CD4-positive, alpha-beta T cell treated with Interleukin-4 for 4 hours (primary cell): ENCODE results near the gene CDK16.

ENCODE experiments used
- DNase-seq: peaks from one replicate; pipeline ENCODE4 v3.0.0-alpha.2; 2020

Gene CDK16

GRCh38 chrX:47218280-47218919 lies at the start of gene CDK16:
CDK16 (plus strand) TSS chrX:47218681; CDS start chrX:47223558, 4,877 bp downstream.
- DNase-seq = peak; percentile 80

DNA sequence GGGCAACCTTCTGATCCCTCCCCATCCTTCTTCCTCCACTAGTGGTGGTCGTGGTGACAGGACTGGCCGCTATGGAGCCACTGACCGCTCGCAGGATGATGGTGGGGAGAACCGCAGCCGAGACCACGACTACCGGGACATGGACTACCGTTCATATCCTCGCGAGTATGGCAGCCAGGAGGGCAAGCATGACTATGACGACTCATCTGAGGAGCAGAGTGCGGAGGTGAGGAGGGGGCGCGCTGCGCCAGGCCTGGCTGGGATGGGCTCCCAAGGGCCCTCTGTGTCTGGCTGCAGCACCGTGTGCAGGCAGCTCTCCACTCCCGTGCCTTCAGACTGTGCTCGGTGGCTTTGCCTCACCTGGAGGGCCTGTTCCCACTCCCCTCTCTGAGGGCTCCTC lies 49.2 kb upstream of the CDK16 start:
- DNase-seq = no peak

DNA sequence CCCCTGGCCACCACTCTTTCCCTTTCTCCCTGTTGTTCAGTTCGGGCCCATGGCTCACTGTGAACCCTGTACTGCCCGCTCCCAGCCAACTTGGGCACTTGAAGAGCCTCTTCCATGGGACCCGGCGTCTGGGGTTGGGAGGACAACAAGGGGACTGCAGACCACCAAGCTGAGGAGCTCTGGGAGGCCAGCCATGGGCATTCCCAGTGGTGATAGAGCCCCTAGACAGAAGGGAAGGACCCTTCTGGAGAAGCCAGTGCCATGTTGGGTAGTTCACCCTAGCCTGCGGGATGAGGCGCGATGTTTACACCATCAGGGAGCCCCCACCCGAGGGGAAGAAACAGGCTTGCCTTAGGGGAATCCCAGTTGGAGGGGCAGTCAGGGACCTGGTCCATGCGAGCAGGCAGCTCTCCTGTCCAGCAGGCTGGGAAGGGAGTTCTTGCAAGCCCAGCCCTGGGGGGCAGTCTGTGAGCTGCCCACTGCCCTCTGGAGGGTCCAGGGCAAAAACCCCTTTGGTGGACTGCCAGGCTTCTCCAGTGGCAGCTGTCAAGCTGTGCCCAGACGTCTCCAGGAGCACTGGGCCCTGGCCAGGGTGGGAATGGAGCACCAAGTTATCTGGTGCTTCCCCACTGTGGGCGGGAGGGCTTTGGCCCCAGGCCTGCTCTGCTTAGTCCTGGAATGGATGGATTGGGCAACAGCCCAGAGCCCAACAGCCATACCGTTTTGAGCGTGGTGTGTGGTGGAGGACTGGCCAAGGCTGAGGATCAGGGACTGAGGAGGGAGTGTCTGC lies 48.6 kb upstream of the CDK16 start:
- no peak for DNase-seq

DNA sequence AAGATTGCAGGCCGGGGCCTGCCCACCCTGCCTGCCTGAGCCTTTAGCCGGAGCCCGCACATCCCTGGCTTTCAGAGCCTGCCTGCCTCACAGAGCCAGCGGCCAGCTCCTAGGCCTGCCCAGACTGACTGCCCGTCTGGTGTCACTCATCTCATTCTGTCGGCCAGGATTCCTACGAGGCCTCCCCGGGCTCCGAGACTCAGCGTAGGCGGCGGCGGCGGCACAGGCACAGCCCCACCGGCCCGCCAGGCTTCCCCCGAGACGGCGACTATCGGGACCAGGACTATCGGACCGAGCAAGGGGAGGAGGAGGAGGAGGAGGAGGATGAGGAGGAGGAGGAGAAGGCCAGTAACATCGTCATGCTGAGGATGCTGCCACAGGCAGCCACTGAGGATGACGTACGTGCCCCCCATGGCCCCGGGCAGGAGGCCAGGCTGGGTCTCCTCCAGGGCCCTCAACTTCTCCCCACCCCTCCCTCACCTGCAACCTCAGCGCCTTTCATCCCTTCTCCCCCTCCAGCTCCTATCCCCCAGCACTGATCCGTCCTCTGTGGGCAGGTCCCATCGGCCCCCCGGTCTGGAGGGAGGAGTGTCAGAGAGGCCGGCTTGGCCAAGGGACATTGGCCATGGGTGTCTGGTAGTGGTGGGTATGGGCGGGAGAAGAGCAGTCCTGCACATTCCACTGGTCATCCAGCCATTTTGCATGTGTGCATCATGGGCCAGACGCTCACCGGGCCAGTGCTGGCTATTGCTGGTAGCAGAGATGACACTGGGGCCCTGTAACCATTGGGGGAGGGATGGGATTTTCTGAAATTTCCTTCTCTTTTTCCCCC lies 47.4 kb upstream of the CDK16 start:
- no peak for DNase-seq

DNA sequence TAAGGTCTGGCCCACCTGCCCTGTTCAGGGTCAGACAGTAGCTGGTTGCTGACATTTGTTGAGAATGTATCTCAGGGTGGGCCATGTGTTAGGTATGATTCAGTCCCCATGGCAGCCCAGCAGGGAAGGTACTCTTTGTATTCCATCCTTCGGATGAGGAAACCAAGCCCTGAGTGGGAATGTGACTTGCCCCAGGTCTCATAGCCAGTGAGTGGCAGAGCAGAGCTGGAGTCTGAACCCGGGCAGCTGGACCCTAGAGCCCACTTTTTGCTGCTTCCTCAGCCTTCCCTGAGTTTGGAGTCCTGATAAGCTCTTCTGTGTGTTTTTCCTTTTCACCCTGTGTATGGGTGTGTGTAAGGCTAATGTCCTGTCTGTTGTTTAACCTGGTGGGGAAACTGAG lies 46.5 kb upstream of the CDK16 start:
- DNase-seq = no peak

- DNase-seq = no peak
Measured at GRCh38 chrX:47172549-47172948, 45.9 kb upstream of the CDK16 start.

- no peak for DNase-seq
Measured at GRCh38 chrX:47172971-47173792, 45.3 kb upstream of the CDK16 start.

DNA sequence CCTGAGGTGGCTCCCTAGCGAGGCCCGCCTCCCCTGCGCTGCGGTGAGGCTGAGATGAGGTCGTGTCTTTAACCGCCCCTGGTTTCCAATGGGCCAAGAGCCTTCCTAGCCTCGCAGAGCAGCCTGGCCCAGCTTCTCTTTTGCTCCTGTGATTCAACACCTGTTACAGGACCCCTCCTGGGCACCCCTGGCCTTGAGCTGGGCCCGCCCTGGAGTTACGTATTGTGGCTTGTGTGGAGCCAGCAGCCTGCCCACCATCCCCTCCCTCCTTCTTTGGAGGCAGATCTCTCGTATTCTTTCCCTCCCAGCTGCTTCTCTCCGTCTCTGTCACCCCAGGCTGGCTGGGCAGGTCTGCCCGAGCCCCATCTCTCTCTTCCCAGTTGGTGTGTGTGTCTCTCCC lies 44.1 kb upstream of the CDK16 start:
- DNase-seq = no peak

DNA sequence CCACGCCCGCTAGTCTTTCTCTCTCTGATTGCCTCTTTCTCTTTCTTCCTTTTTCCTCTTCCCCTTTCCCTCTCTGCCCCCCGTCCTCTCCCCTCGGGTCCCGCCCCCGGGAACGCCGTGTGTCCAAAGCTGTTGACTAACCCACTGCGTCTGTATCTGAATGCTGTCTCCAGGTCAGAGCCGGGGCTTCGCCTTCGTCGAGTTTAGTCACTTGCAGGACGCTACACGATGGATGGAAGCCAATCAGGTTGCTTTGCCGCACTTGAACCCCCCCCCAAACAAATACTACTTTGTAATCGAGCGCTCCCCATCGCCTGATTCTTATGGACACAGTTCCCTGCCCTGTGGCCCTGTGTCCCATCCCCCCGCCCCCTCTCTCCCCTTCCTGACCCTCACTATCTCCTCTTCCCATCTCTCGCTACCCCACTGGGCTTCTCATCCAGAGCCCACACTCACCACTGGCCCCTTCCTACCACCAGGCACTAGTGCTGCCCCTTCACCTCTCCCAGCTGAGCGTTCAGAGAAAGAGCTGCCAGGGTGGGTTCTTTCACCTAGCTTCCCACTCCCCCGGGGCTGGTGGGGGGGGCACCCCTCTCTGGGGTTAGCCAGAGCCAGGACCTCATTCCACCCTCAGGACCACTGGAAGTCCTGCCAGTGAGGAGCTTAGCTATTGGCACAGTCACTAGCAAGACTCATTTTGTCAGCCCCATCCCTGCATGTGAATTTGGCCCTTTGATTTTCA lies 43.5 kb upstream of the CDK16 start:
- no peak for DNase-seq

GRCh38 chrX:47175588-47175980 lies 42.9 kb upstream of the CDK16 start:
- DNase-seq = no peak

DNA sequence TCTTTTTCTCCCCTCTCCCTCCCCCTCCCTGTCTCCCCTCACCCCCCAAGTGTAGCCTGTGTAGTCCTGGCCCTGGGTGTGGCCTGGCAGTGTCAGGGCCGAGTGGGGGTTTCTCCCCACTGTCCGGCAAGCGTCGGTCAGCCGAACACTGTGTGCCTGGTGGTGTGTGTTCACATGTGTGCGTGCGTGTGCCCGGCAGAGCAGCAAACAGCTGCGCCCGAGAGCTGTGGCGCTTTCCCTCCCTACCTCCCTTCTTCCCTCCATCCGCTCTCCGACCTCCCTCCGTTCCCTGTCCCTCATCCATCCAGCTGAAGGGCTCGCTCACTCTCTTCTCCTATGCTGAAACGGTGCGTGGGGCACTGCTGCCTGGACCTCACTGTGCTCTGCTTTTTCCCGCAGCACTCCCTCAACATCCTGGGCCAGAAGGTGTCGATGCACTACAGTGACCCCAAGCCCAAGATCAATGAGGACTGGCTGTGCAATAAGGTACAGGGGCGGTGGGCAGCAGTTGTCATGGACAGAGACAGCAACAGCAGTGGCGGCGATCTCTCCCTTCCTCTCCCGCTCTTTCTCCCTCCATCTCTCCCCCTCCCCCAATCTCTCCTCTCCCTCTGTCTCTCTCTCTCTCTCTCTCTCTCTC lies 42.3 kb upstream of the CDK16 start:
- no peak for DNase-seq

DNA sequence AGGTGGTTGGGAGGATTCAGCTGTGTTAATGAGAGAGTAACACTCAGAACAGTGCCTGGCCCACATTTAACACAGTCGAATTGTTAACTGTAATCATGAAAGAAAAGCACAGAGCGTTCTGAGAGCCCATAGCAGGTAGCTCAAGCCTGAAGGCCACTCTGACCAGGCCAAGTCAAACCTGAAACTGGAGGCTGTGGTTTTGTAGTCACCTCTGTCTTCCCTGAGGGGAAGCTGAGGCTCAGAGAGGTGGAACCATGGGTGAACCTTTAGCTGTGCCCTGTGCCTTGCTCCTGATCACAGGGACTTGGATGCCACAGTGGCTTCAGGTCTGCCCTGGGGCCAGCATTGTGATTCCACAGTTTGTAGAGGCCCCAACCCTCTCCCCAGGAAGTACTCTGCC lies 41.4 kb upstream of the CDK16 start:
- DNase-seq = no peak

GRCh38 chrX:47178337-47178736 lies 40.1 kb upstream of the CDK16 start:
- no peak for DNase-seq

DNA sequence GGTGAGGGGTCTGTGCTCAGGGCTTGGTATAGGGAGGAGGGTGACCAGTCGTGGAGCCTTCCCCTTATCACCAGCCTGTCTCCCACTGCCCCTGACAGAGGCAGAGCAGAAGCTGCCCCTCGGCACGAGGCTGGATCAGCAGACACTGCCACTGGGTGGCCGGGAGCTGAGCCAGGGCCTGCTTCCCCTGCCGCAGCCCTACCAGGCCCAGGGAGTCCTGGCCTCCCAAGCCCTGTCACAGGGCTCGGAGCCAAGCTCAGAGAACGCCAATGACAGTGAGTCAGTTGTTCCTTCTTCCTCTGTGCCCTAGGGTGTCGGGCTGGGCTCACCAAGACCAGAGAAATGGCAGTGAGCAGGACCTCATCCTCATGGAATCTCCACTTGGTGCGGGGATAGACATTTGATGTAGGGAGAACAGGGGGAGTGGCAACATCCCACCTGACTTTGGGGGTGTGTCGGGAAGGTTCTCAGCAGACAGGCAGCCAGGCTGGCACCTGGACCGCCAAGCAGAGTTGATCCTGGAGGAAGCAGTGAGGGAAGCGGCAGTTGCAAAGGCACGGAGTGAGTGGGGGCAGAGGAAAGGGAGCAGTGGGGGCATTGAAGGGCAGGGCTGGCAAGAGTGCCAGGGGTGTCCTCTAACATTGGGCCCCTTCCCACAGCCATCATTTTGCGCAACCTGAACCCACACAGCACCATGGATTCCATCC lies 39.1 kb upstream of the CDK16 start:
- DNase-seq = no peak

- no peak for DNase-seq
Measured at GRCh38 chrX:47179928-47180255, 38.6 kb upstream of the CDK16 start.

- no peak for DNase-seq
Measured at GRCh38 chrX:47180346-47180745, 38.1 kb upstream of the CDK16 start.

GRCh38 chrX:47181301-47181700 lies 37.2 kb upstream of the CDK16 start:
- DNase-seq = no peak

GRCh38 chrX:47182106-47182700 lies 36.3 kb upstream of the CDK16 start:
- DNase-seq = no peak

GRCh38 chrX:47184486-47184885 lies 34.0 kb upstream of the CDK16 start:
- no peak for DNase-seq

GRCh38 chrX:47185241-47185640 lies 33.2 kb upstream of the CDK16 start:
- DNase-seq = no peak
